Effector memory CD4-positive, alpha-beta T cell (primary cell): ENCODE measurements around the gene SLC25A24.

Experiments
- DNase-seq, 3 donors: peaks; one replicate each; pipeline ENCODE4 v3.0.0-alpha.2; 2020
- H3K27ac ChIP-seq: 2 replicates; pipeline ENCODE4 v1.7.0; 2013; ENCODE audit warnings: mild to moderate bottlenecking, low read length, moderate library complexity; ENCODE audit not compliant: insufficient read depth, poor library complexity, severe bottlenecking
- H3K27me3 ChIP-seq: replicated peaks from 2 replicates; pipeline ENCODE4 v1.7.0; 2013; ENCODE audit warnings: mild to moderate bottlenecking, low read length; ENCODE audit not compliant: insufficient read depth, control insufficient read depth, poor library complexity, severe bottlenecking
- H3K36me3 ChIP-seq: 2 replicates; pipeline ENCODE4 v1.7.0; 2013; ENCODE audit warnings: mild to moderate bottlenecking, low read length, moderate library complexity; ENCODE audit not compliant: control insufficient read depth, insufficient read depth
- H3K4me1 ChIP-seq: 2 replicates; pipeline ENCODE4 v1.7.0; 2013; ENCODE audit warnings: low read length, mild to moderate bottlenecking; ENCODE audit not compliant: control insufficient read depth, insufficient read depth, poor library complexity, severe bottlenecking
- H3K4me3 ChIP-seq: 2 replicates; pipeline ENCODE4 v1.7.0; 2013; ENCODE audit warnings: low read length, low read depth, mild to moderate bottlenecking; ENCODE audit not compliant: insufficient read depth, poor library complexity, severe bottlenecking
- H3K9me3 ChIP-seq: 2 replicates; pipeline ENCODE4 v1.7.0; 2013; ENCODE audit warnings: mild to moderate bottlenecking, low read length, moderate library complexity; ENCODE audit not compliant: control insufficient read depth

SLC25A24 gene

GRCh38 chr1:108108119-108108518 lies 92.0 kb downstream of the SLC25A24 start:
- no peaks in the 10 kb centered on the region for H3K4me1 ChIP-seq
- H3K27me3 ChIP-seq: no peaks in the 10 kb centered on the region
- DNase-seq: no peak
- H3K36me3 ChIP-seq: no peaks in the 10 kb centered on the region
- no peak overlapping the region for H3K4me3 ChIP-seq
- no peaks in the 10 kb centered on the region for H3K9me3 ChIP-seq
- no peak overlapping the region for H3K27ac ChIP-seq

GRCh38 chr1:108107658-108108057 lies 92.5 kb downstream of the SLC25A24 start:
- Histone ChIP-seq H3K27ac (no peak overlapping the region), H3K4me1 (no peaks in the 10 kb centered on the region), H3K9me3 (no peaks in the 10 kb centered on the region), H3K4me3 (no peak overlapping the region), H3K27me3 (no peaks in the 10 kb centered on the region), H3K36me3 (no peaks in the 10 kb centered on the region)
- DNase-seq: no peak

DNA sequence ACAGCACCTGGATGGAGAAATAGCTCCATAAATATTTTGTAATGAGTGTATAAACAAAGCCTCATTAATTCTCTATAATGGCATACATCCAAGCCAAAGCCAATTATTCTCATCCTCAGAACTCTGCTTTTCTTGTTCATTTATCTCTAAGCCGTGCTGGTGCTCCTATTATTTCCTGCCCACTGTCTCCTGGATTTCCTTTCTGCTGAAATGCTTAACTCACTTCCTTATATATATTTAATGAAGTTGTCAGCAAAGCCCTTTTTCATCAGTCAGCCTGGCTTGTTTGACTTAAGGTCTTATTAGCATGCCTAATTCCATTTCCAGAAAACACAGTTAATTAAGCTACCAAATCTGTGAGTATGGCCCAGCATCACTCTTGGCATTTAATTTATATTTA lies 93.4 kb downstream of the SLC25A24 start:
- no peaks in the 10 kb centered on the region for H3K4me1 ChIP-seq
- no peaks in the 10 kb centered on the region for H3K27me3 ChIP-seq
- H3K9me3 ChIP-seq: no peaks in the 10 kb centered on the region
- H3K36me3 ChIP-seq: no peaks in the 10 kb centered on the region
- H3K4me3 ChIP-seq: no peak overlapping the region
- no peak for DNase-seq
- H3K27ac ChIP-seq: no peak overlapping the region

DNA sequence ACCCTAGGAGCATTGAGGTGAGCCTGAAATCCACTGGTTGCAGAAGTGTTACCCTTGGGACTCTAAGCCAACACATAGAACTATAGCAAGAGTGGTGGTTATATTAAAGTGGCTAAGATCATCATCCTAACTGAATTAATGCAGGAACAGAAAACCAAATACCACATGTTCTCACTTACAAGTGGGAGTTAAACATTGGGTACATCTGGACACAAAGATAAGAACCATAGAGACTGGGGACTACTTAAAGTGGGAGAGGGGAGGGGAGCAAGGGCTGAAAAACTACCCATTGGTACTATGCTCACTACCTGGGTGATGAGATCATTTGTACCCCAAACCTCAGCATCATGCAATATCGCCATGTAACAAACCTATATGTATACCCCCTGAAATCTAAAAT lies 100.0 kb downstream of the SLC25A24 start:
- Histone ChIP-seq H3K36me3 (no peaks in the 10 kb centered on the region), H3K4me1 (no peaks in the 10 kb centered on the region), H3K9me3 (no peaks in the 10 kb centered on the region), H3K27me3 (no peaks in the 10 kb centered on the region), H3K4me3 (no peak overlapping the region), H3K27ac (no peak overlapping the region)
- no peak for DNase-seq

DNA sequence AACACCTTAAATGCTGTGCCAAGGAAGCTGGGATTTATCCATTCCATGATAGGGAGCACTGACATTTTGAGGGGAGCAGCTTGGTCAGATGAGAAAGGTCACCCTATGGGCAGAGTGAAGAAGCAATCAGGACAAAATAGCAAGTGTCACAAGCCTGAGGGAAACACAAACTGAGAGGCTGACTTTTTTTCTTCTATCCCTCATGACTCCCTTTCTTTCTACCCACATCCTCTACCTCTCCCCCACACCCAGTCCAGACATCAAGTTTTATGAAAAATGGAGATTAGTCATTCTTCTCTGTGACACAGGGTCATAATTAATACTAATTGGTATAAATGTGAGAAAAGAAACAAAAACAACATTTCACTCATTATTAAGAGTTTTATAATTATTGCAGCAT lies 103.1 kb downstream of the SLC25A24 start:
- Histone ChIP-seq H3K9me3 (no peaks in the 10 kb centered on the region), H3K27me3 (no peaks in the 10 kb centered on the region), H3K4me1 (no peaks in the 10 kb centered on the region), H3K4me3 (no peak overlapping the region), H3K27ac (no peak overlapping the region), H3K36me3 (no peaks in the 10 kb centered on the region)
- DNase-seq: no peak

GRCh38 chr1:108096089-108096488 lies 104.1 kb downstream of the SLC25A24 start:
- no peak for DNase-seq
- Histone ChIP-seq H3K27me3 (no peaks in the 10 kb centered on the region), H3K27ac (no peak overlapping the region), H3K4me1 (no peaks in the 10 kb centered on the region), H3K9me3 (no peaks in the 10 kb centered on the region), H3K4me3 (no peak overlapping the region), H3K36me3 (no peaks in the 10 kb centered on the region)

DNA sequence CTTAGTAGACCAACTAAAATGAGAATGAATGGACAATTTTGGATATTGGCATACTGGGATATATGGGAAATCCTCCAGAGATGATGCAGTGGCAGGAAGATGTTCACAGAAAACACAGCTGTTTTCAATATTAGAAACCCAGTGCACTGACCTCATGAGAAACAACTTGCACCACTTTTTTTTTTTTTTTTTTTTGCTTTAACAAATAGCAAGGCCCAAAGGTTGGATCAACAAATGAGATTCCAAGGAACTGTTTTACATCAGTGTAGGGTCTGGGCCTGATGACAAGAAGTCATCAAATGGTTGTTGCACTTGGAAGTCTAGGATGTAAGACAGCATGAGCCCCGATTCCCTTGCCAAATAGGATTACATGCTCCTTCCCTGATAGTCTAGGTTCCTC lies 110.7 kb downstream of the SLC25A24 start:
- Histone ChIP-seq H3K4me3 (no peak overlapping the region), H3K27me3 (no peaks in the 10 kb centered on the region), H3K4me1 (no peaks in the 10 kb centered on the region), H3K9me3 (no peaks in the 10 kb centered on the region), H3K36me3 (no peaks in the 10 kb centered on the region), H3K27ac (no peak overlapping the region)
- no peak for DNase-seq

DNA sequence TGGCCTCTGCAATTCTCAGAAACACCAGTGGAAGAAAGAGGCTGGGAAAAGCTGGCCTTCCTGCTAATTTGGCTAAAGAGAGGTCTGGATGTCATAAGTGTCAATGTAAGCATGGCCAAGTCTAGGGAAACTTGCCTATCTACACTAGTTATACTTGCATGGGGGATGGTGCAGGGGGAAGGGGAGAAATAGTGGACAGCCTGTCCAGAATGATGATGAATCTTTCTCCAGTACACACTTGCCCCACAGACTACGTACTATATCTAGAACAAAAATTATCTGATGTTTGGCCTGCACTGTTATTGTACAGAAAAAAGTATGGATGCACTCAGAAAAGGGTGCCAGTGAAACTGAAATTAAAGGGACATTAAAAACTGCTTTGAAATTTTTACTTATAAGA lies 114.5 kb downstream of the SLC25A24 start:
- no peaks in the 10 kb centered on the region for H3K9me3 ChIP-seq
- H3K36me3 ChIP-seq: no peaks in the 10 kb centered on the region
- no peak for DNase-seq
- H3K27me3 ChIP-seq: no peaks in the 10 kb centered on the region
- H3K4me3 ChIP-seq: no peak overlapping the region
- H3K4me1 ChIP-seq: peaks cover 17% of the 10 kb centered on the region
- H3K27ac ChIP-seq: no peak overlapping the region

- H3K4me3 ChIP-seq: no peak overlapping the region
- no peaks in the 10 kb centered on the region for H3K36me3 ChIP-seq
- H3K9me3 ChIP-seq: no peaks in the 10 kb centered on the region
- peaks cover 24% of the 10 kb centered on the region for H3K4me1 ChIP-seq
- no peak for DNase-seq
- no peak overlapping the region for H3K27ac ChIP-seq
- H3K27me3 ChIP-seq: no peaks in the 10 kb centered on the region
Measured at GRCh38 chr1:108084866-108085477, 115.2 kb downstream of the SLC25A24 start.
